Measurements from ENCODE around the gene PDCL2.

The PDCL2 gene

GRCh38 chr4:55549888-55550287, 42.2 kb downstream of the PDCL2 start:
- H3K4me3 ChIP-seq (ENCODE audit: low read depth, low read length): no peak overlapping the region
- no peak for DNase-seq (ENCODE audit: low read depth)
- no peak for TF ChIP-seq MYC (IDR thresholded peaks at IDR 0.05; ENCODE audit: low read depth, low read length)

- DNase-seq (ENCODE audit: low read depth): no peak
- TF ChIP-seq MYC (IDR thresholded peaks at IDR 0.05; ENCODE audit: low read depth, low read length): no peak
- no peak for TF ChIP-seq MAX (IDR thresholded peaks at IDR 0.05; ENCODE audit: low read depth, low read length)
- TF ChIP-seq CTCF (IDR thresholded peaks at IDR 0.05; ENCODE audit: low read depth, low read length): no peak
- TF ChIP-seq POLR2A (IDR thresholded peaks at IDR 0.05; ENCODE audit: extremely low read depth, insufficient read length): no peak
- H3K4me3 ChIP-seq (ENCODE audit: low read depth, low read length): peak overlapping the region; percentile 90
Observed at GRCh38 chr4:55547918-55548317, 44.1 kb downstream of the PDCL2 start.

GRCh38 chr4:55547466-55547770, 44.6 kb downstream of the PDCL2 start:
- no peak for TF ChIP-seq MAX (IDR thresholded peaks at IDR 0.05; ENCODE audit: low read depth, low read length)
- no peak for TF ChIP-seq CTCF (IDR thresholded peaks at IDR 0.05; ENCODE audit: low read depth, low read length)
- no peak for TF ChIP-seq POLR2A (IDR thresholded peaks at IDR 0.05; ENCODE audit: extremely low read depth, insufficient read length)
- TF ChIP-seq MYC (IDR thresholded peaks at IDR 0.05; ENCODE audit: low read depth, low read length): no peak
- H3K4me3 ChIP-seq (ENCODE audit: low read depth, low read length): peak overlapping the region; percentile 90
- DNase-seq (ENCODE audit: low read depth): no peak

GRCh38 chr4:55546756-55547465, 45.1 kb downstream of the PDCL2 start, which contains the start of gene CLOCK:
Gene CLOCK (minus strand): TSS chr4:55546909. CDS start chr4:55482785, 64,124 bp downstream.
- H3K4me3 ChIP-seq (ENCODE audit: low read depth, low read length): peak within 1 kb of the TSS; percentile 90
- DNase-seq (ENCODE audit: low read depth): peak; percentile 90
- TF ChIP-seq MAX (IDR thresholded peaks at IDR 0.05; ENCODE audit: low read depth, low read length): no peak
- TF ChIP-seq CTCF (IDR thresholded peaks at IDR 0.05; ENCODE audit: low read depth, low read length): peak; percentile 29
- TF ChIP-seq MYC (IDR thresholded peaks at IDR 0.05; ENCODE audit: low read depth, low read length): peak; percentile 8; the same call in 1 of the 2 replicates
- peak; percentile 52 for TF ChIP-seq POLR2A (IDR thresholded peaks at IDR 0.05; ENCODE audit: extremely low read depth, insufficient read length)

GRCh38 chr4:55546506-55546755, 45.6 kb downstream of the PDCL2 start:
- no peak for DNase-seq (ENCODE audit: low read depth)
- no peak for TF ChIP-seq CTCF (IDR thresholded peaks at IDR 0.05; ENCODE audit: low read depth, low read length)
- no peak for TF ChIP-seq MAX (IDR thresholded peaks at IDR 0.05; ENCODE audit: low read depth, low read length)
- no peak for TF ChIP-seq POLR2A (IDR thresholded peaks at IDR 0.05; ENCODE audit: extremely low read depth, insufficient read length)
- no peak for TF ChIP-seq MYC (IDR thresholded peaks at IDR 0.05; ENCODE audit: low read depth, low read length)
- H3K4me3 ChIP-seq (ENCODE audit: low read depth, low read length): peak overlapping the region; percentile 90

GRCh38 chr4:55545641-55546505, 46.2 kb downstream of the PDCL2 start:
- H3K4me3 ChIP-seq (ENCODE audit: low read depth, low read length): peak overlapping the region; percentile 90
- peak; percentile 82 for DNase-seq (ENCODE audit: low read depth)
- peak; percentile 71 for TF ChIP-seq MYC (IDR thresholded peaks at IDR 0.05; ENCODE audit: low read depth, low read length)
- TF ChIP-seq CTCF (IDR thresholded peaks at IDR 0.05; ENCODE audit: low read depth, low read length): no peak
- no peak for TF ChIP-seq POLR2A (IDR thresholded peaks at IDR 0.05; ENCODE audit: extremely low read depth, insufficient read length)
- peak; percentile 12; the same call in 1 of the 2 replicates for TF ChIP-seq MAX (IDR thresholded peaks at IDR 0.05; ENCODE audit: low read depth, low read length)

Data from NB4 (cell line).